GM12892 (cell line): Measurements from ENCODE around the gene SYN1.

Experiments used
- POLR2A ChIP-seq: IDR thresholded peaks from 2 replicates; pipeline ENCODE4 v1.6.1; 2011; ENCODE audit warnings: low read depth, low read length, control low read depth
- TAF1 ChIP-seq: IDR thresholded peaks from 2 replicates; pipeline ENCODE4 v1.6.1; 2011; ENCODE audit warnings: low read depth, mild to moderate bottlenecking, control low read depth, low read length, borderline replicate concordance

DNA sequence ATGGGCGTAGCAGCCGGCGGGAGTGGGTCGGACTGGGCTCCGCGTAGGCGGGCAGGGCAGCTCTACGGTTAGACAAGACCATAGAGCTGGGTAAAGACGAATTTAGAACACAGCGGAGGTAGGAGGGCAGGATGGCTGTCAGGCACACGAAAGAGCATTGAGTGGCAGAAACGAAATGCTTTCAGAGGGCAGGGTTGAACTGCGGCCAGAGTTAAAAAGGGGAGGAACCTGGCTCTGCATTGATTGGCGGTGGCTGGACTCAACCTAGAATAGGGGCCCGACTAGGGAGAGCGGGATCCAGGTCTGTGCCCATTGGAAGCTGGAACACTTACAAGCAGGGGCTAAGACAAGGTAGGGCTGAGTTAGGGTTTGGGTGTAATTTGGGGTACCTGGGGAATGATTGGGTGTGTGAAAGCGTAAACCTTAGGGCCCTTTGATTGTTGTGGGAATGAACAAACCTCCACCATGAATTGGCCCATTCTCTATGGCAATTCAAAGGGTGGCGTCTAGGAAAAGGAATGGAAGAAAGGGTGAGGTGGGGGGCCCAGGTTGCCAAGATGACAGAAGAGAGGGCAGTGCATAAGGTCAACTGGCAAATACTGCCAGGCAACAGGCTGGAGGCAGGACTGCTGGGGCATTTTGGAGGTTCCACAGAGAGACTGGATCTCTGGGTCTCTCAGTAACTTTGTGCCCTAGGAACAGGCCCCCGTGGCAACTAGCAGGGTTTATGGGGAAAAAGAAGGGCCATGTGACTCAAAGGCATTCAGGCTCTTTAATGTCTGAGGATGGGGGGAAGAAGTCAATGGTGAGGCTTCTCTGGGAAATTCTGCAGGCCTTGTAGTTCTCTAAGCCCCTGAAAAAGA is 31.6 kb upstream of the SYN1 start:
- TF ChIP-seq POLR2A (no peak; the same call in 1 of the 2 replicates), TAF1 (no peak)
